GM12801 (cell line): Measurements from ENCODE around the gene ZFYVE16.

Experiments
- CTCF ChIP-seq: IDR thresholded peaks from one replicate; pipeline ENCODE4 v1.5.1; 2011; ENCODE audit warnings: control low read depth; ENCODE audit not compliant: insufficient read length; ENCODE audit errors: extremely low read depth

ZFYVE16 gene

GRCh38 chr5:80504833-80505232 is 97.0 kb downstream of the ZFYVE16 start:
- TF ChIP-seq CTCF = no peak

GRCh38 chr5:80507663-80508062 is 99.8 kb downstream of the ZFYVE16 start:
- TF ChIP-seq CTCF = no peak

GRCh38 chr5:80508844-80509243 is 101.0 kb downstream of the ZFYVE16 start:
- no peak for TF ChIP-seq CTCF

- no peak for TF ChIP-seq CTCF
Measured at GRCh38 chr5:80509362-80509761, 101.5 kb downstream of the ZFYVE16 start.

- TF ChIP-seq CTCF = no peak
Measured at GRCh38 chr5:80516826-80517225, 109.0 kb downstream of the ZFYVE16 start.
